ENCODE measurements around the gene CBX5.

Gene CBX5

DNA sequence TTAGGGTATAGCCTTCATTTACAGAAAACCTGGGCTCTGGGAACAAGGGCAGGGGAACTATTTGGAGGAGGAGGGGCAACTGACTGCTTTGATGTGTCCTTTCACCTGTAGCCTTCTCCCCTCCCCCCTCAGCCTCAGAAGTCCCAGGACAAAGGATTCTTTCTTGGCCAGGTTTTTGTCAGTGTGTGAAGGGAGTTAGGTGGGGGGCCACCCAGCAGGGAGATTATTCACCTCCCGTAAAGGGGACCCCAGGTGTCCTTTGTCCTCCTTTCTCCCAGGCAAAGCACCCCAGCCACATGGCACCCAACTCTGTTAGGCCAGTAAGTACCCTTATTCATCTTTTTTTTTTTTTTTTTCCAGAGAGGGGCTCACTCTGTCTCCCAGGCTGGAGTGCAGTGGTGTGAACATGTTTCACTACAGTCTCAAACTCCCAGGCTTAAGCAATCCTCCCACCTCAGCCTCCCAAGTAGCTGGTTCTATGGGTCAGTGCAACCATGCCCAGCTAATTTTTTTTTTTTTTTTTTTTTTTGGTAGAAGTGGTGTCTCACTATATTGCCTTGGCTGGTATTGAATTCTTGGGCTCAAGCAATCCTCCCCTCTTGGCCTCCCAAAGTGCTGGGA, 21.6 kb upstream of the CBX5 start:
- H3K79me2 ChIP-seq (ENCODE audit: insufficient read depth, low read length): no peaks in the 10 kb centered on the region
- no peak overlapping the region for H3K4me2 ChIP-seq (ENCODE audit: low read length)
- no peaks in the 10 kb centered on the region for H4K20me1 ChIP-seq (ENCODE audit: insufficient read depth, low read length)
- H3K9ac ChIP-seq (ENCODE audit: low read length): no peak overlapping the region
- H3K27ac ChIP-seq (ENCODE audit: low read depth, low read length, poor library complexity, severe bottlenecking): no peak overlapping the region
- no peaks in the 10 kb centered on the region for H3K36me3 ChIP-seq (ENCODE audit: insufficient read depth, low read length)
- TF ChIP-seq EZH2 (IDR thresholded peaks at IDR 0.05; ENCODE audit: borderline replicate concordance, low read length): no peak
- TF ChIP-seq, protein P1, sequence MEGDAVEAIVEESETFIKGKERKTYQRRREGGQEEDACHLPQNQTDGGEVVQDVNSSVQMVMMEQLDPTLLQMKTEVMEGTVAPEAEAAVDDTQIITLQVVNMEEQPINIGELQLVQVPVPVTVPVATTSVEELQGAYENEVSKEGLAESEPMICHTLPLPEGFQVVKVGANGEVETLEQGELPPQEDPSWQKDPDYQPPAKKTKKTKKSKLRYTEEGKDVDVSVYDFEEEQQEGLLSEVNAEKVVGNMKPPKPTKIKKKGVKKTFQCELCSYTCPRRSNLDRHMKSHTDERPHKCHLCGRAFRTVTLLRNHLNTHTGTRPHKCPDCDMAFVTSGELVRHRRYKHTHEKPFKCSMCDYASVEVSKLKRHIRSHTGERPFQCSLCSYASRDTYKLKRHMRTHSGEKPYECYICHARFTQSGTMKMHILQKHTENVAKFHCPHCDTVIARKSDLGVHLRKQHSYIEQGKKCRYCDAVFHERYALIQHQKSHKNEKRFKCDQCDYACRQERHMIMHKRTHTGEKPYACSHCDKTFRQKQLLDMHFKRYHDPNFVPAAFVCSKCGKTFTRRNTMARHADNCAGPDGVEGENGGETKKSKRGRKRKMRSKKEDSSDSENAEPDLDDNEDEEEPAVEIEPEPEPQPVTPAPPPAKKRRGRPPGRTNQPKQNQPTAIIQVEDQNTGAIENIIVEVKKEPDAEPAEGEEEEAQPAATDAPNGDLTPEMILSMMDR (IDR thresholded peaks at IDR 0.05; ENCODE audit: low read length): no peak
- H3K9me3 ChIP-seq (ENCODE audit: low read length): no peaks in the 10 kb centered on the region
- peaks cover 8% of the 10 kb centered on the region; the same call in 1 of the 2 replicates for H3K27me3 ChIP-seq (ENCODE audit: insufficient read depth, low read length)
- H3F3A ChIP-seq (ENCODE audit: insufficient read depth, low read length): no peaks in the 10 kb centered on the region; the same call in 1 of the 2 replicates
- H3K4me3 ChIP-seq (ENCODE audit: low read depth, low read length, poor library complexity, severe bottlenecking): no peak overlapping the region
- no peaks in the 10 kb centered on the region for H3K9me2 ChIP-seq (ENCODE audit: low read depth, low read length)
- H2AFZ ChIP-seq (ENCODE audit: low read length): no peak overlapping the region
- peaks cover 6% of the 10 kb centered on the region for H3K4me1 ChIP-seq (ENCODE audit: insufficient read depth, low read length, severe bottlenecking)

DNA sequence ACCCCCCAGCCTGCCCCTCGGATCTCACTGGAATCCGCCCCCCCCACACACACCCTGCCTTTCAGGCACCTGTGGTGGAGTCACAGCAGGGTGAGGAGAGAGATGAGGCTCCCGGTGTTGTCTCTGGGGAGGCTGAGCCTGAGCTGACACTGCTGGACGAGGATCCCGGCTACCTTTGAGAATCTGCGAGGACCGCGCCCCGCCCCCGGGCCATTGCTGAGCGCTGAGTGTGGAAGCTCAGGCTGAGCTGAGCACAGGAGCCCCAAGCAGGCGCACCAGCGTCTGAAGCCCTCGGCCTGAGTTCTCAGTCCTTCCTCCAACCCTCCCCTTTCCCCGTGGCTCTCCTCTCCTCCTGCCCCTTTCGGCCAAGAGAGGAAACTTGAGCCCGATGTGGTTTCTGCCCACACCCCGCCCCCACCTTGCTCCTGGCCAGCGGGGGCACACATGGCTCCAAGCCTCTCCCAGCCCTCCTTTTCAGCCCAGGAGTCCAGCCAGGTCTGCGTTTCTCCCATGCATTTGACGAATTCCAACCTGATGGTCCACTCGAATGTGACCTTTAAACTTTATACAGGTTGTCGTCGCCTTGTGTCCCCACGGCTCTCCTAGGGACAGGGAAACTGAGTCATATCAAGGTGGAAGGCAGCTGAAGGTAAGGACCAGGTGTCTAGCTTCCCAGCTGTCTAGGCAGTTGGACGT, 21.0 kb upstream of the CBX5 start, which contains the start of gene NFE2:
Gene NFE2, minus strand, starts transcription at position 284 of the 696 bp plus-strand sequence. CDS start 5,767 bp downstream, outside the sequence.
- no peaks in the 10 kb centered on the region for H3K36me3 ChIP-seq (ENCODE audit: insufficient read depth, low read length)
- H2AFZ ChIP-seq (ENCODE audit: low read length): no peak within 1 kb of the TSS
- no peak within 1 kb of the TSS for H3K4me2 ChIP-seq (ENCODE audit: low read length)
- H3F3A ChIP-seq (ENCODE audit: insufficient read depth, low read length): no peaks in the 10 kb centered on the region; the same call in 1 of the 2 replicates
- H3K9me3 ChIP-seq (ENCODE audit: low read length): no peaks in the 10 kb centered on the region
- TF ChIP-seq, protein P1 (IDR thresholded peaks at IDR 0.05; ENCODE audit: low read length): no peak
- TF ChIP-seq EZH2 (IDR thresholded peaks at IDR 0.05; ENCODE audit: borderline replicate concordance, low read length): no peak
- peaks cover 8% of the 10 kb centered on the region; the same call in 1 of the 2 replicates for H3K27me3 ChIP-seq (ENCODE audit: insufficient read depth, low read length)
- peaks cover 6% of the 10 kb centered on the region for H3K4me1 ChIP-seq (ENCODE audit: insufficient read depth, low read length, severe bottlenecking)
- H3K79me2 ChIP-seq (ENCODE audit: insufficient read depth, low read length): no peaks in the 10 kb centered on the region
- no peaks in the 10 kb centered on the region for H3K9me2 ChIP-seq (ENCODE audit: low read depth, low read length)
- no peaks in the 10 kb centered on the region for H4K20me1 ChIP-seq (ENCODE audit: insufficient read depth, low read length)
- H3K9ac ChIP-seq (ENCODE audit: low read length): no peak within 1 kb of the TSS
- H3K4me3 ChIP-seq (ENCODE audit: low read depth, low read length, poor library complexity, severe bottlenecking): no peak within 1 kb of the TSS
- no peak within 1 kb of the TSS for H3K27ac ChIP-seq (ENCODE audit: low read depth, low read length, poor library complexity, severe bottlenecking)

DNA sequence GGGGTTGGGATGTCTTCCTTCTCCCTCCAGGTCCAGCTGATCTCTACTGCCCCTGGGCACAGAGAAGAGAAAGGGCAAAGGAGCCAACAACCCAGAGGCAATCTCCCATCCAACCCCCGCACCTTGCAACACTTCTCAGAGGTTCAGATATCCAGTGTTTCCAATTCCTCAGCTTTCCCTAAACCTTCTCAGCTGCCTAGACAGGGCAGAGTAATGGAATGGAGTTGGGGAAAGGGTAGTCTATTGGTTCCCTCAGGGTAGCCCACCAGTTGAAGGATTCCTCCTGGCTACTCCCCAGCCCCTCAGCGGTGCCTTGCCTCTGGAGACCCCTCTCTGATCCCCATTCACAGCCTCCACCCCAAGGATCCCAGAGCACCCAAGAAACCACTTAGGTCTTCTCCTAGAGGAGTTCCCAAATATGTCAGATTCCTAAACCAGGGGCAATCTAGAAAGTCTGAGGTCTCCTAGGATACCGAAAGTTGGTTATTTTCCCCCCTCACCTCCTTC, 20.4 kb upstream of the CBX5 start:
- H2AFZ ChIP-seq (ENCODE audit: low read length): no peak overlapping the region
- H3K36me3 ChIP-seq (ENCODE audit: insufficient read depth, low read length): no peaks in the 10 kb centered on the region
- no peaks in the 10 kb centered on the region for H3K9me3 ChIP-seq (ENCODE audit: low read length)
- peaks cover 8% of the 10 kb centered on the region; the same call in 1 of the 2 replicates for H3K27me3 ChIP-seq (ENCODE audit: insufficient read depth, low read length)
- no peak overlapping the region for H3K27ac ChIP-seq (ENCODE audit: low read depth, low read length, poor library complexity, severe bottlenecking)
- no peak overlapping the region for H3K9ac ChIP-seq (ENCODE audit: low read length)
- no peaks in the 10 kb centered on the region for H3K9me2 ChIP-seq (ENCODE audit: low read depth, low read length)
- no peaks in the 10 kb centered on the region for H4K20me1 ChIP-seq (ENCODE audit: insufficient read depth, low read length)
- H3K4me2 ChIP-seq (ENCODE audit: low read length): no peak overlapping the region
- H3K4me1 ChIP-seq (ENCODE audit: insufficient read depth, low read length, severe bottlenecking): peaks cover 6% of the 10 kb centered on the region
- H3F3A ChIP-seq (ENCODE audit: insufficient read depth, low read length): no peaks in the 10 kb centered on the region; the same call in 1 of the 2 replicates
- TF ChIP-seq, protein P1 (IDR thresholded peaks at IDR 0.05; ENCODE audit: low read length): no peak
- TF ChIP-seq EZH2 (IDR thresholded peaks at IDR 0.05; ENCODE audit: borderline replicate concordance, low read length): no peak
- H3K4me3 ChIP-seq (ENCODE audit: low read depth, low read length, poor library complexity, severe bottlenecking): no peak overlapping the region
- no peaks in the 10 kb centered on the region for H3K79me2 ChIP-seq (ENCODE audit: insufficient read depth, low read length)
